T-helper 2 cell treated with Interferon-gamma antibody and Interleukin-4, amounts not matched to agents 5 μg/mL and 100 μg/mL, for 36 hours (primary cell): ENCODE results near the gene METRN.
A peak's percentile ranks its signal among the peaks of the same experiment; 100 is the strongest.

Experiments used
- DNase-seq: peaks from one replicate; pipeline ENCODE4 v3.0.0; 2021; ENCODE audit warnings: low spot score
- H3K27ac Mint-ChIP-seq: one replicate; pipeline ENCODE4 v1.8.0; 2021; ENCODE audit warnings: mild to moderate bottlenecking, mixed read lengths
- H3K27me3 Mint-ChIP-seq: one replicate; pipeline ENCODE4 v1.8.0; 2021; ENCODE audit warnings: low read depth, mixed read lengths
- H3K36me3 Mint-ChIP-seq: one replicate; pipeline ENCODE4 v1.8.0; 2021; ENCODE audit warnings: low read depth, mixed read lengths
- H3K4me1 Mint-ChIP-seq: one replicate; pipeline ENCODE4 v1.8.0; 2021; ENCODE audit warnings: low read depth, mixed read lengths
- H3K4me3 Mint-ChIP-seq: one replicate; pipeline ENCODE4 v1.8.0; 2022; ENCODE audit warnings: mild to moderate bottlenecking, moderate library complexity, mixed read lengths
- H3K9me3 Mint-ChIP-seq: one replicate; pipeline ENCODE4 v1.8.0; 2021; ENCODE audit warnings: mixed read lengths

METRN gene

DNA sequence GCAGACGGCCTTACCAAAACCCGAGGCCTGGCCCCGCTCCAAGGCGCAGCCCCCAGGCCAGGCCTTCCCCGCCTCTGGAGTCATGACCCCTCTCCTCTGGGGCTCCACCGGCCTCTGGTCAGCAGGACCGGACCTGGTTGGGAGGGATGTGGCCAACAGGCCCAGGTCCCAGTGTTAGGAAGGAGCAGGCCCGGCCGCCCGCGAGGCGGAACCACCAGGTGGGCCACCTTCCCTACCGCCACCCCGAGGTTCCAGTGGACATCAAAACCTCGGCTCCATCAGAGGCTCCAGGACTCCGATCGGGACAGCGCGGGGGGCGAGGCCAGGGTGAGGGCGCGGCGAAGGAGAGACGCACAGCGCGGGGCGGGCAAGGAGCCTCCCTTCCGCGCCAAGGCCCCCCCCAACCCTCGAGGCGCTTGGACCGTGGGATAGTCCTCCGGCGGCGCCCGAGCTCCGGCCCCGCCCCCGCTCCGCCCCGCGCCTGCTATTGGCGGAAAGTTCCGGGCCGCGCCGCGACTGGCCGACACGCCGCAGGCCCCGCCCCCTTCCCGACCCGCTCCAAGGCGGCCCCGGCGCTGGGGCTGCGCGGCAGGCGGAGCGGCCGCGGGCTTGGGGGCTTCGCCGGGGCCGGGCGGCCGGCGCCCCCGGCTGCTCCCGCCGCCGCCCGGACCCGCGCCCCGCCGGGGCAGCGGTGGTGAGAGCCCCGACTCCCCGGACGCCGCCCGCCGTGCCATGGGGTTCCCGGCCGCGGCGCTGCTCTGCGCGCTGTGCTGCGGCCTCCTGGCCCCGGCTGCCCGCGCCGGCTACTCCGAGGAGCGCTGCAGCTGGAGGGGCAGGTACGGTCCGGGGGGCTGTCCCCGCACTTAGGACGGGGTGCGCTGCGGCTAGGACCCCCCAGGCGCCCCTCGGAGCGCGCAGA lies at the start of gene METRN:
Gene METRN (plus strand): TSS at position 561 of the 919 bp plus-strand sequence. CDS start 172 bp downstream, at position 733.
- DNase-seq = peak; percentile 92
- H3K4me3 Mint-ChIP-seq = peak within 1 kb of the TSS; percentile 24
- H3K36me3 Mint-ChIP-seq = no peaks in the 10 kb centered on the region
- no peak within 1 kb of the TSS for H3K27ac Mint-ChIP-seq
- H3K27me3 Mint-ChIP-seq = peaks cover 17% of the 10 kb centered on the region
- no peaks in the 10 kb centered on the region for H3K9me3 Mint-ChIP-seq
- no peaks in the 10 kb centered on the region for H3K4me1 Mint-ChIP-seq

DNA sequence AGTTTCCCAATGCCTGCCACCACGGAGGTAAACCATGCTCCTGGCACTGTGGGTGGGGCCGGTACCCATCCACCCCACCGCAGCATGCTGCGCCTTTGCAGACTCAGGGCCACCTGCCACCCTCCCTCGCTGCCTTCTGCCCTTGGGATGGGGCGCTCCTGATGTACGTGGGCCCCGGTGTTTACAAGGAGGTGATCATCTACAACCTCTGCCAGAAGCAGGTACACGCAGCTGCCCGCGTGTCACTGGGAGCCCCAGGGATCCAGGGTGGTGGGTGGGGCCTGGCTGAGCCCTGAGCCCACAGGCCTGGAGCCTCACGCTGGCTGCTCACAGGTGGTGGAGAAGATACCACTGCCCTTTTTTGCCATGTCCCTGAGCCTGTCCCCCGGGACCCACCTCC lies 48.3 kb upstream of the METRN start:
- no peak overlapping the region for H3K27ac Mint-ChIP-seq
- peaks cover 2% of the 10 kb centered on the region for H3K36me3 Mint-ChIP-seq
- H3K4me1 Mint-ChIP-seq = peaks cover 1% of the 10 kb centered on the region
- no peak for DNase-seq
- H3K9me3 Mint-ChIP-seq = no peaks in the 10 kb centered on the region
- H3K4me3 Mint-ChIP-seq = no peak overlapping the region
- H3K27me3 Mint-ChIP-seq = no peaks in the 10 kb centered on the region

DNA sequence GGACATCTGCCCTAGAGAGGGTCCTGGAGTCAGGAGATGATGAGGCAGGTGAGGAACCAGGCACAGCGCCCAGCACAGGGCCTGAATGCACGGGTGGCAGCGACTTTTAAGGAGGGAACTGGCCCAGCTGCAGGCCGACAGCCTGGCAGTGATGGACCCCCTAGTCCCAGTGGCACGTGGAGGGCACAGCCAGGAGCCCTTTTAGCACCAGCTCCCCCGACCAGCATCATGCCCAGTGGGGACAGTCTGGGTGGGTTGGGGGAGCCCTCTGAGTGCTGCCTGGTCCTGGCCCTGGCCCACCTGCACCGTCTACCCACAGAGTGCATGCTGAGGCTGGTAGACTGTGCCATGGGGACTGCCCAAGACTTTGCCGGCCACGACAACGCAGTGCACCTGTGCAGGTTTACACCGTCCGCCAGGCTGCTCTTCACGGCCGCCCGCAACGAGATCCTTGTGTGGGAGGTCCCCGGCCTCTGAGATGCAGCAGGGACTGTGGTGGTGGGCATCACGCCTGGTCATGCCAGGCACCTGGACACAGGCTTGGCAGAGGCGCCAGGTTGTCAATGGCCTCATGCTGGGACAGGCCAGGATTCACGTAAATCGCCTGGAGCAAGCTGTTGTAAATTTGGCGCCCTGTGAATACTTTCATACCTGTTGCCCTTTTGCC lies 47.7 kb upstream of the METRN start:
- peaks cover 1% of the 10 kb centered on the region for H3K4me1 Mint-ChIP-seq
- H3K36me3 Mint-ChIP-seq = peaks cover 2% of the 10 kb centered on the region
- DNase-seq = no peak
- H3K27me3 Mint-ChIP-seq = no peaks in the 10 kb centered on the region
- no peaks in the 10 kb centered on the region for H3K9me3 Mint-ChIP-seq
- H3K27ac Mint-ChIP-seq = peak overlapping the region; percentile 81
- peak overlapping the region; percentile 71 for H3K4me3 Mint-ChIP-seq

DNA sequence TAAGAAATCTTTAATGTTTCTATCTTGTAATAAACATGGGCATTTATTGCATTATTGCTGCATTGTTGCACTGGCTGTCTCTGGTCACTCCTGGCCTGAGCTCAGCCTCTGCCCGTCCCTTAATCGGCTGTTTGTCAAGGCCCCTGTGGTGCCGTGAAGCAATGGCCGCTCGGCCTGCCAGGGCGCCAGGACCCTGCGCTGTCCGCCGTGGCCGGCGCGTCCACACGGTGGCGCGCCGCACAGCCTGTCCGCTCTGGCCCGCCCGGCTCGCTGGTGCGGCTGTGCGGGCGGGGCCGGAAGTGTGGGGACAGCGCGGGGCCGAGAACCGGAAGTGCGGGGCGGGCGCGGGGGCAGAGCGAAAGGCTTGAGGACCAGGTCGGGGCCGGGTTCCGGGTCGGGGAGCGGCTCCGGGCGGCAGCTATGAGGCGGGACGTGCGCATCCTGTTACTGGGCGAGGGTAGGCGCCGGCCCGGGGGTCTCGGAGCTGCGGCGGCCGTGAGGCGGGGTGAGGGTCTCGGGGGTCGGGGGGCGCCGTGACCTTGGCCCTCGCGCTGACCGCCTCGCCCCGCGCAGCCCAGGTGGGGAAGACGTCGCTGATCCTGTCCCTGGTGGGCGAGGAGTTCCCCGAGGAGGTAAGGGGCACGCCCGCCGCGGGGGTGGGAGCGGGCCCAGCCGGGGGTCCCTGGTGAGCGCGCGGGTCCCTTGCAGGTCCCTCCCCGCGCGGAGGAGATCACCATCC lies 47.0 kb upstream of the METRN start, which contains the start of gene RHOT2:
Gene RHOT2 (plus strand): TSS at position 353 of the 739 bp plus-strand sequence. CDS start 68 bp downstream, at position 421.
- Mint-ChIP-seq H3K27me3 (no peaks in the 10 kb centered on the region), H3K36me3 (peaks cover 4% of the 10 kb centered on the region), H3K4me3 (peak within 1 kb of the TSS; percentile 82), H3K9me3 (no peaks in the 10 kb centered on the region), H3K27ac (peak within 1 kb of the TSS; percentile 81), H3K4me1 (peaks cover 1% of the 10 kb centered on the region)
- DNase-seq = peak; percentile 97

DNA sequence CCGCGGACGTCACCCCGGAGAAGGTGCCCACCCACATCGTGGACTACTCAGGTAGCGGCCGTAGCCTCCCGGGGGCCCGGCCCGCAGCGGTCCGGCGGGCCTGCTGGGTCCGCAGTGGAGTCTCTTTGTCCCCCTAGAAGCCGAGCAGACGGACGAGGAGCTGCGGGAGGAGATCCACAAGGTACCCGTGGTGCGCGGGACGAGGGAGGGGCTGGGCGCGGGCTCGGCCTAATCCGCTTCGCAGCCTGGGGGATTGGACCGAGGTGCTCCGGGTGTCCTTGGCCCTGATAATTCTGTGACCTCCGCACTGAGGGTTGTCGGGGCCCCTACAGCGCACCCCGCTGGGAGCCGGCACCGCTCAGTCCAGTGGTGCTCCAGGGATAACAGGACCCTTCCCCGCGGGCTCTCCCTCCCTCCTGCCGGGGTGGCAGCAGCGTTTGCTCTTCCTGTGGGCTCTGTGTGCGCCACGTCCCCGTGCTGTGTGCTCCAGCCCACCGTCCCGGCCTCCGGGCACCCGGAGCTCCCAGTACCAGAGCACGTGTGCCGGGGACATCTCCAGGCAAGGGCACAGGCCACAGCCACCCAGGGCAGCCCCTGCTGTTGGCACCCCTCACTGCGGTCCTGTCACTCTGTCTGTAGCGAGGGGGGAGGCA lies 46.3 kb upstream of the METRN start:
- DNase-seq = no peak
- Mint-ChIP-seq H3K4me1 (peaks cover 1% of the 10 kb centered on the region), H3K9me3 (no peaks in the 10 kb centered on the region), H3K36me3 (peaks cover 5% of the 10 kb centered on the region), H3K27me3 (no peaks in the 10 kb centered on the region), H3K27ac (peak overlapping the region; percentile 68), H3K4me3 (peak overlapping the region; percentile 82)

DNA sequence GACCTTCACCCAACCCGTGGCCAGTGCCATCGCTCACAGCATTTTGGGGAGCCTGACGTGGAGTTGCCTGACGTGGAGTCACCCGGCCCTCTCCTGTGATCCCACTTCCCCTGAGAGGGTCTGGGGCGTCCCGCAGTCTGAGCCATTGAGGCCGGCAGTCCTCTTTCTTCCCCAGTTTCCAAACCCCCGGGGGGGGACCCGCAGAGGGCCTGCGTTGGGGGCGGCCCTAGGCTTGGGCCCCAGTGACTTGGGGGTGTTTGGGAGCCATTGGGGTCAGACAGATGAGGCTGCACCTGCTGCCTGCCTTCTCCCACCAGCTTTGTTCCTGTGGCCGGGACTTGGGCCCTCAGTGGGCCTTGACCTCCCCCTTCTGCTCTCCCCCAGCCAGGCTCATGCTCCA lies 45.3 kb upstream of the METRN start:
- H3K27me3 Mint-ChIP-seq = no peaks in the 10 kb centered on the region
- peaks cover 5% of the 10 kb centered on the region for H3K36me3 Mint-ChIP-seq
- no peaks in the 10 kb centered on the region for H3K9me3 Mint-ChIP-seq
- peak overlapping the region; percentile 82 for H3K4me3 Mint-ChIP-seq
- no peak overlapping the region for H3K27ac Mint-ChIP-seq
- H3K4me1 Mint-ChIP-seq = peaks cover 1% of the 10 kb centered on the region
- no peak for DNase-seq

DNA sequence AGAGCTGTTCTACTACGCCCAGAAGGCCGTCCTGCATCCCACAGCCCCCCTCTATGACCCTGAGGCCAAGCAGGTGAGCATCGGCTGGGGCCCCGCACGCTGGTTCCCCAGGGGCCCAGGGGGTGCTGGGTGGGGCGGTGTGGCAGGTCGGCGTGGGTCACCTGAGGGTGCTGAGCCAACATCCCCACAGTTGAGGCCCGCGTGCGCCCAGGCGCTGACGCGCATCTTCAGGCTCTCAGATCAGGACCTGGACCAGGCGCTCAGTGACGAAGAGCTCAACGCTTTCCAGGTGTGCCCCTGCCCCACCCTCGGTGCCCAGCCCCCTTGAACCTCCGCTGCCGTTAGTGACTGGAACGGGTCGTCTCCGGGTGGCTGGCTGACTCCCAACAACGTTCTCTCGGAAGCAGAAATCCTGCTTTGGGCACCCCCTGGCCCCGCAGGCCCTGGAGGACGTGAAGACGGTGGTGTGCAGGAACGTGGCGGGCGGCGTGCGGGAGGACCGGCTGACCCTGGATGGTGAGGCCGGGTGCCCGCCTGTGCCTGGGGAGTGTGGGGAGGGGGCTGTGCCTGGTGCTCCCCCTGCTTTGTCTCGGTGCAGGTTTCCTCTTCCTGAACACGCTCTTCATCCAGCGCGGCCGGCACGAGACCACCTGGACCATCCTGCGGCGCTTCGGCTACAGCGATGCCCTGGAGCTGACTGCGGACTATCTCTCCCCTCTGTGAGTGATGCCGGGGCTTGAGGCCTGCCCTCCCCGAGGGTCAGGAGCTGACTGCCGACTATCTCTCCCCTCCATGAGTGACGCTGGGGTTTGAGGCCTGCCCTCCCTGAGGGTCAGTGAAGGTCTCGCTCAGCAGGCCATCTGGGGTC lies 44.2 kb upstream of the METRN start:
- Mint-ChIP-seq H3K27ac (no peak overlapping the region), H3K4me3 (peak overlapping the region; percentile 48), H3K9me3 (no peaks in the 10 kb centered on the region), H3K36me3 (peaks cover 5% of the 10 kb centered on the region), H3K27me3 (peaks cover 4% of the 10 kb centered on the region), H3K4me1 (peaks cover 1% of the 10 kb centered on the region)
- DNase-seq = no peak

DNA sequence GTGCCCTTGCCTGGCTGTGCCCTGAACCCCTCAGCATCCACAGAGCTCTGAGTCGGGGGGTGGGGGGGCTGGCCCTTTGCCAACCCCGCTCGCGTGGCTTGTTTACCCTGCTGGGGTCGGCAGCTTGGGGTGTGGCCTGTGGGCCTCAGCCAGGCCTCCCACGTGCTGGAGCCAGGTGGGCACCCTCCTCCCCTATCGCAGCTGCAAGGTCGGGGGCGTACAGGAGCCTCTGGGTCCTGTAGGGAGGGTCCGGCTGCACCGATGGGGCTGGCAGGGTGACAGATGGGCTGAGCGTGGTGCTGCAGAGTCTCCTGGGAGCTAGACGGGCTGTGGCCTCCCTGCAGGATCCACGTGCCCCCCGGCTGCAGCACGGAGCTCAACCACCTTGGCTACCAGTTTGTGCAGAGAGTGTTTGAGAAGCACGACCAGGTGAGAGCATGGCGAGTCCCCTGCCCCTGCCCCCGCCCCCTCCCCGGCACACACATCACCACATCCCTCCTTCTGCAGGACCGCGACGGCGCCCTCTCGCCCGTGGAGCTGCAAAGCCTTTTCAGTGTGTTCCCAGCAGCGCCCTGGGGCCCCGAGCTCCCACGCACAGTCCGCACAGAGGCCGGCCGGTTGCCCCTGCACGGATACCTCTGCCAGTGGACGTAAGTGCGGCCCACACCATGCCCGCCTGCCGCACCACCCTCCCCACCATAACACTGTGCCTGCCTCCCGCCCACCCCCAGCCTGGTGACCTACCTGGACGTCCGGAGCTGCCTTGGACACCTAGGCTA lies 43.4 kb upstream of the METRN start:
- no peak overlapping the region for H3K4me3 Mint-ChIP-seq
- no peak for DNase-seq
- H3K36me3 Mint-ChIP-seq = peaks cover 5% of the 10 kb centered on the region
- no peaks in the 10 kb centered on the region for H3K9me3 Mint-ChIP-seq
- peaks cover 4% of the 10 kb centered on the region for H3K27me3 Mint-ChIP-seq
- no peak overlapping the region for H3K27ac Mint-ChIP-seq
- H3K4me1 Mint-ChIP-seq = peaks cover 1% of the 10 kb centered on the region

DNA sequence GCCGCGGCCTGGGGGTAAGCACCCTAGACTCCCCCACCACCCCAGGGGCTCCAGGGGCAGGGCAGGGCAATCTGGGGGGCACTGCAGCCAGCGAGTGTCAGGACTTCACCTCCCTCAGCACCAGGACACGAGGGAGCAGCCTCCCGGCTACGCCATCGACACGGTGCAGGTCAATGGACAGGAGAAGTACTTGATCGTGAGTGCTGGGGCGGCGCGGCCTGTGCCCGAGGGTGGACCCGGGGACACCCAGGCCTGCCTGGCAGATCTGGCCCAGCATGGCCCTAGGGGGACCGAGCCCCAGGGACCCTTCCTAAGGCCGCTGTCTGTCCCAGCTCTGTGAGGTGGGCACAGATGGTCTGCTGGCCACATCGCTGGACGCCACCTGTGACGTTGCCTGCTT lies 42.5 kb upstream of the METRN start:
- no peak for DNase-seq
- Mint-ChIP-seq H3K27me3 (peaks cover 4% of the 10 kb centered on the region), H3K4me1 (peaks cover 1% of the 10 kb centered on the region), H3K27ac (no peak overlapping the region), H3K4me3 (no peak overlapping the region), H3K36me3 (peaks cover 5% of the 10 kb centered on the region), H3K9me3 (no peaks in the 10 kb centered on the region)

DNA sequence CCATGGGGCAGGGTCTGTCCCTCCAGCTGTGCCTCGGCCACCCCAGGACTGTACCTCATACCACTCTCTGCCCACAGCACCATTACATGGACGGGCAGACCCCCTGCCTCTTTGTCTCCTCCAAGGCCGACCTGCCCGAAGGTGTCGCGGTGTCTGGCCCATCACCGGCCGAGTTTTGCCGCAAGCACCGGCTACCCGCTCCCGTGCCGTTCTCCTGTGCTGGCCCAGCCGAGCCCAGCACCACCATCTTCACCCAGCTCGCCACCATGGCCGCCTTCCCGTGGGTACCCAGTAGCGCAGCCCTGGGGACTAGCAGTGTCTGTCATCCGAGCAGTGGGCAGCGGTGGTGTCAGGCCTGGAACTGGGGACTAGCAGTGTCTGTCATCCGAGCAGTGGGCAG lies 42.1 kb upstream of the METRN start:
- Mint-ChIP-seq H3K9me3 (no peaks in the 10 kb centered on the region), H3K27me3 (peaks cover 4% of the 10 kb centered on the region), H3K36me3 (peaks cover 5% of the 10 kb centered on the region), H3K4me3 (no peak overlapping the region), H3K27ac (no peak overlapping the region), H3K4me1 (no peaks in the 10 kb centered on the region)
- DNase-seq = no peak

DNA sequence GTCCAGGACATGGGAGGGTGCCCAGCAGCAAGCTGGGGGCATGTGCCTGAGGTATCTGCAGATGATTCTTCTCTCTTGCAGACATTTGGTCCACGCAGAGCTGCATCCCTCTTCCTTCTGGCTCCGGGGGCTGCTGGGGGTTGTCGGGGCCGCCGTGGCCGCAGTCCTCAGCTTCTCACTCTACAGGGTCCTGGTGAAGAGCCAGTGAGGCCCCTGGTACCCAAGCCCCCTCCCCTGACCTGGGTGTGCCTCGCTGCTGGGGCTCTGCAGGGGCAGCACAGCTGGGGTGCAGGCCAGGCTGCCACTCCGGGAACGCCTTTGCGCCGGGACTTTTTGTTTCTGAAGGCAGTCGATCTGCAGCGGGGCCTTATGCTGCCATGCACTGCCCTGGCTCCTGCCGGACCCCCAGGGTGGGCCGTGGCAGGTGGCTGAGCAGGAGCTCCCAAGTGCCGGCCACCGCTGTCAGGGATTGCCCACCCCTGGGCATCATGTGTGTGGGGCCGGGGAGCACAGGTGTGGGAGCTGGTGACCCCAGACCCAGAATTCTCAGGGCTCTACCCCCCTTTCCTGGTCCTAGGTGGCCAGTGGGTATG lies 41.4 kb upstream of the METRN start:
- H3K9me3 Mint-ChIP-seq = no peaks in the 10 kb centered on the region
- H3K27me3 Mint-ChIP-seq = peaks cover 4% of the 10 kb centered on the region
- H3K4me3 Mint-ChIP-seq = no peak overlapping the region
- peaks cover 5% of the 10 kb centered on the region for H3K36me3 Mint-ChIP-seq
- no peaks in the 10 kb centered on the region for H3K4me1 Mint-ChIP-seq
- H3K27ac Mint-ChIP-seq = no peak overlapping the region
- DNase-seq = no peak
